ENCODE measurements around the gene CNTRL.

- TF ChIP-seq, protein P1, sequence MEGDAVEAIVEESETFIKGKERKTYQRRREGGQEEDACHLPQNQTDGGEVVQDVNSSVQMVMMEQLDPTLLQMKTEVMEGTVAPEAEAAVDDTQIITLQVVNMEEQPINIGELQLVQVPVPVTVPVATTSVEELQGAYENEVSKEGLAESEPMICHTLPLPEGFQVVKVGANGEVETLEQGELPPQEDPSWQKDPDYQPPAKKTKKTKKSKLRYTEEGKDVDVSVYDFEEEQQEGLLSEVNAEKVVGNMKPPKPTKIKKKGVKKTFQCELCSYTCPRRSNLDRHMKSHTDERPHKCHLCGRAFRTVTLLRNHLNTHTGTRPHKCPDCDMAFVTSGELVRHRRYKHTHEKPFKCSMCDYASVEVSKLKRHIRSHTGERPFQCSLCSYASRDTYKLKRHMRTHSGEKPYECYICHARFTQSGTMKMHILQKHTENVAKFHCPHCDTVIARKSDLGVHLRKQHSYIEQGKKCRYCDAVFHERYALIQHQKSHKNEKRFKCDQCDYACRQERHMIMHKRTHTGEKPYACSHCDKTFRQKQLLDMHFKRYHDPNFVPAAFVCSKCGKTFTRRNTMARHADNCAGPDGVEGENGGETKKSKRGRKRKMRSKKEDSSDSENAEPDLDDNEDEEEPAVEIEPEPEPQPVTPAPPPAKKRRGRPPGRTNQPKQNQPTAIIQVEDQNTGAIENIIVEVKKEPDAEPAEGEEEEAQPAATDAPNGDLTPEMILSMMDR (IDR thresholded peaks at IDR 0.05): no peak
- TF ChIP-seq POLR2A (IDR thresholded peaks at IDR 0.05): no peak
Observed at GRCh38 chr9:121204611-121205010, 129.9 kb downstream of the CNTRL start.

All from thyroid gland (tissue), 4 donors.